H9 (cell line): ENCODE measurements around the gene CNPY2. TPM values are rescaled to one million over a fixed set of nuclear protein-coding genes. Genes with fewer than 3 reads are reported as not detected.

Source experiments
- DNase-seq: peaks from one replicate; pipeline ENCODE4 v3.0.0-alpha.2; 2017
- H2AFZ ChIP-seq: one replicate; pipeline ENCODE4 v1.6.1; 2013; ENCODE audit warnings: mild to moderate bottlenecking, low read length, control low read depth, moderate library complexity
- H2AK5ac ChIP-seq: 2 replicates; pipeline ENCODE4 v1.6.1; 2013; ENCODE audit warnings: low read length, control low read depth, mixed read lengths; ENCODE audit not compliant: insufficient read length
- H2BK120ac ChIP-seq: one replicate; pipeline ENCODE4 v1.6.1; 2013; ENCODE audit warnings: low read depth, mild to moderate bottlenecking, low read length, control low read depth, inconsistent platforms; ENCODE audit not compliant: poor library complexity, severe bottlenecking
- H2BK12ac ChIP-seq: 2 replicates; pipeline ENCODE4 v1.6.1; 2013; ENCODE audit warnings: low read length, control low read depth, mixed read lengths, low read depth; ENCODE audit not compliant: insufficient read length
- H2BK15ac ChIP-seq: 2 replicates; pipeline ENCODE4 v1.6.1; 2013; ENCODE audit warnings: low read depth, low read length, control low read depth
- H2BK20ac ChIP-seq: one replicate; pipeline ENCODE4 v1.6.1; 2013; ENCODE audit warnings: low read depth, mild to moderate bottlenecking, low read length, control low read depth, inconsistent platforms; ENCODE audit not compliant: poor library complexity, severe bottlenecking
- H2BK5ac ChIP-seq: 2 replicates; pipeline ENCODE4 v1.6.1; 2013; ENCODE audit warnings: low read length, control low read depth, mixed read lengths; ENCODE audit not compliant: insufficient read length
- H3K14ac ChIP-seq: 2 replicates; pipeline ENCODE4 v1.6.1; 2013; ENCODE audit warnings: low read length, control low read depth; ENCODE audit not compliant: insufficient read depth
- H3K18ac ChIP-seq: 2 replicates; pipeline ENCODE4 v1.6.1; 2013; ENCODE audit warnings: low read depth, mild to moderate bottlenecking, mixed read lengths, low read length, control low read depth; ENCODE audit not compliant: insufficient read length
- H3K23ac ChIP-seq: 2 replicates; pipeline ENCODE4 v1.6.1; 2013; ENCODE audit warnings: low read length, control low read depth, mixed read lengths, low read depth; ENCODE audit not compliant: insufficient read length
- H3K23me2 ChIP-seq: 2 replicates; pipeline ENCODE4 v1.6.1; 2013; ENCODE audit warnings: low read depth, mild to moderate bottlenecking, mixed read lengths, low read length, control low read depth; ENCODE audit not compliant: insufficient read length, poor library complexity, severe bottlenecking
- H3K27ac ChIP-seq: 2 replicates; pipeline ENCODE4 v1.5.1; 2013; ENCODE audit warnings: low read length, control low read depth, mixed read lengths, low read depth; ENCODE audit not compliant: insufficient read length
- H3K27me3 ChIP-seq: 2 replicates; pipeline ENCODE4 v1.6.1; 2013; ENCODE audit warnings: low read length, control low read depth, inconsistent platforms; ENCODE audit not compliant: insufficient read depth
- H3K4ac ChIP-seq: 2 replicates; pipeline ENCODE4 v1.6.1; 2013; ENCODE audit warnings: low read depth, mild to moderate bottlenecking, control low read depth, inconsistent platforms, low read length, moderate library complexity
- H3K4me1 ChIP-seq: 2 replicates; pipeline ENCODE4 v1.6.1; 2013; ENCODE audit warnings: low read length, control low read depth, inconsistent platforms; ENCODE audit not compliant: insufficient read depth
- H3K4me2 ChIP-seq: 2 replicates; pipeline ENCODE4 v1.6.1; 2013; ENCODE audit warnings: low read length, control low read depth, mixed read lengths; ENCODE audit not compliant: insufficient read length, insufficient read depth
- H3K56ac ChIP-seq: 2 replicates; pipeline ENCODE4 v1.6.1; 2013; ENCODE audit warnings: low read depth, mild to moderate bottlenecking, mixed read lengths, low read length, control low read depth; ENCODE audit not compliant: insufficient read length
- H3K79me1 ChIP-seq: 2 replicates; pipeline ENCODE4 v1.6.1; 2013; ENCODE audit warnings: low read depth, mild to moderate bottlenecking, moderate library complexity, low read length, control low read depth, inconsistent platforms; ENCODE audit not compliant: insufficient read depth, poor library complexity, severe bottlenecking
- H3K79me2 ChIP-seq: 2 replicates; pipeline ENCODE4 v1.6.1; 2013; ENCODE audit warnings: low read length, control low read depth, inconsistent platforms; ENCODE audit not compliant: insufficient read depth
- H3K9ac ChIP-seq: 2 replicates; pipeline ENCODE4 v1.6.1; 2013; ENCODE audit warnings: low read length, control low read depth, mixed read lengths; ENCODE audit not compliant: insufficient read length; ENCODE audit errors: extremely low read depth
- H3K9me3 ChIP-seq: one replicate; pipeline ENCODE4 v1.6.1; 2013; ENCODE audit warnings: low read depth, low read length, inconsistent platforms; ENCODE audit not compliant: control insufficient read depth
- H3T11ph ChIP-seq: one replicate; pipeline ENCODE4 v1.6.1; 2013; ENCODE audit warnings: mild to moderate bottlenecking, low read length, control low read depth, inconsistent platforms
- H4K20me1 ChIP-seq: one replicate; pipeline ENCODE4 v1.6.1; 2013; ENCODE audit not compliant: control insufficient read depth, insufficient read length, insufficient read depth
- H4K5ac ChIP-seq: 2 replicates; pipeline ENCODE4 v1.6.1; 2013; ENCODE audit warnings: low read depth, mild to moderate bottlenecking, mixed read lengths, low read length, control low read depth; ENCODE audit not compliant: insufficient read length
- H4K8ac ChIP-seq: replicated peaks from 2 replicates; pipeline ENCODE4 v1.6.1; 2013; ENCODE audit warnings: low read length, control low read depth, mixed read lengths, low read depth; ENCODE audit not compliant: insufficient read length
- H4K91ac ChIP-seq: 2 replicates; pipeline ENCODE4 v1.6.1; 2013; ENCODE audit warnings: low read depth, mild to moderate bottlenecking, moderate library complexity, mixed read lengths, low read length, control low read depth; ENCODE audit not compliant: insufficient read length
- H3K27ac Mint-ChIP-seq, 3 experiments: 2 replicates in 2 of 3; 3 replicates in 1 of 3; pipeline ENCODE4 v1.8.0; 2020 to 2021; ENCODE audit warnings: mixed read lengths in 3 of 3, mild to moderate bottlenecking in 1 of 3, moderate library complexity in 1 of 3
- H3K27me3 Mint-ChIP-seq: 2 replicates; pipeline ENCODE4 v1.8.0; 2021; ENCODE audit warnings: low read depth, mild to moderate bottlenecking, moderate library complexity, mixed read lengths
- H3K36me3 Mint-ChIP-seq, 3 experiments: 2 replicates in 2 of 3; 3 replicates in 1 of 3; pipeline ENCODE4 v1.8.0; 2020 to 2021; ENCODE audit warnings: low read depth in 3 of 3, mixed read lengths in 3 of 3; ENCODE audit not compliant: insufficient read depth in 1 of 3
- H3K4me1 Mint-ChIP-seq, 2 experiments: 2 replicates each; pipeline ENCODE4 v1.8.0; 2020; ENCODE audit warnings: mixed read lengths in 2 of 2
- H3K4me3 Mint-ChIP-seq, 2 experiments: 2 replicates in 1 of 2; 3 replicates in 1 of 2; pipeline ENCODE4 v1.8.0; 2020 to 2021; ENCODE audit warnings: mild to moderate bottlenecking in 2 of 2, mixed read lengths in 2 of 2, moderate library complexity in 1 of 2
- H3K9me3 Mint-ChIP-seq, 2 experiments: 2 replicates in 1 of 2; 3 replicates in 1 of 2; pipeline ENCODE4 v1.8.0; 2020; ENCODE audit warnings: mild to moderate bottlenecking in 2 of 2, mixed read lengths in 2 of 2, moderate library complexity in 1 of 2
- CTCF ChIP-seq: fragments of 200-600 bp; sonication (generic); conservative IDR thresholded peaks from 3 replicates; pipeline ENCODE4 v1.8.0; 2021; ENCODE audit warnings: antibody characterized with exemption, mild to moderate bottlenecking
- WGBS: extraction: QIAGEN DNeasy Blood & Tissue Kit; methylation state at CpG from one replicate; pipeline ENCODE4 v1.1.7; 2013; ENCODE audit warnings: missing lambda C conversion rate, low lambda C conversion rate, mixed read lengths; ENCODE audit not compliant: insufficient read length; ENCODE audit errors: extremely low coverage; 5-methylcytosine and 5-hydroxymethylcytosine counted together
- total RNA-seq: library from RNA; stranded (reverse); gene quantifications from 2 replicates; pipeline ENCODE4 v1.2.1, GENCODE V29; 2021

The CNPY2 gene
- total RNA-seq, 1 experiment from 2014 or later: 221 TPM

- Histone ChIP-seq H3K4ac (no peak overlapping the region), H2BK20ac (no peak overlapping the region), H4K5ac (no peak overlapping the region), H3K79me2 (peaks cover 4% of the 10 kb centered on the region; the same call in 1 of the 2 replicates), H3K14ac (no peak overlapping the region), H2BK120ac (no peak overlapping the region), H3K18ac (no peak overlapping the region), H3K23ac (no peak overlapping the region), H4K91ac (no peak overlapping the region), H3K23me2 (no peaks in the 10 kb centered on the region), H2BK15ac (no peak overlapping the region), H2BK12ac (no peak overlapping the region), H3K4me2 (no peak overlapping the region), H3K9me3 (no peaks in the 10 kb centered on the region), H3T11ph (no peak overlapping the region), H4K8ac (no peak overlapping the region), H2AFZ (no peak overlapping the region), H3K9ac (no peak overlapping the region), H2BK5ac (no peak overlapping the region), H3K79me1 (peaks cover 3% of the 10 kb centered on the region), H3K27ac (no peak overlapping the region), H3K27me3 (no peaks in the 10 kb centered on the region), H3K4me1 (0 out of 2 replicates have a peak, but pooled peaks cover 2% of the 10 kb centered on the region), H2AK5ac (no peak overlapping the region), H3K56ac (no peak overlapping the region), H4K20me1 (no peaks in the 10 kb centered on the region)
- Mint-ChIP-seq H3K27ac (no peak overlapping the region), H3K9me3 (no peaks in the 10 kb centered on the region), H3K4me3 (no peak overlapping the region; a peak in 1 of 5 replicates), H3K27me3 (no peaks in the 10 kb centered on the region), H3K36me3 (peaks cover 17 to 50% (median 25%) of the 10 kb centered on the region in 3 experiments; a peak in 6 of 7 replicates), H3K4me1 (peaks cover 0 to 6% of the 10 kb centered on the region in 2 experiments; a peak in 2 of 4 replicates)
- no CpG with 5 or more reads among the region's 3 CpGs for WGBS
- no peak for DNase-seq
- no peak for TF ChIP-seq CTCF
Observed at GRCh38 chr12:56288705-56289387, 26.9 kb downstream of the CNPY2 start.
